Non-pigmented ciliary epithelial cell (primary cell): ENCODE data around the gene CNFN.

Experiments used
- DNase-seq: peaks from one replicate; pipeline ENCODE4 v3.0.0-alpha.2; 2010; ENCODE audit warnings: low read depth

Gene CNFN

GRCh38 chr19:42409477-42409876 lies 19.4 kb upstream of the CNFN start:
- no peak for DNase-seq

GRCh38 chr19:42407816-42408175 lies 17.7 kb upstream of the CNFN start:
- no peak for DNase-seq

- no peak for DNase-seq
Observed at GRCh38 chr19:42407085-42407815, 17.2 kb upstream of the CNFN start.

- no peak for DNase-seq
Observed at GRCh38 chr19:42406111-42406510, 16.0 kb upstream of the CNFN start.

GRCh38 chr19:42403586-42403985 lies 13.5 kb upstream of the CNFN start:
- DNase-seq = no peak

GRCh38 chr19:42402376-42403116 lies 12.4 kb upstream of the CNFN start:
- no peak for DNase-seq

- DNase-seq = no peak
Observed at GRCh38 chr19:42401365-42402303, 11.5 kb upstream of the CNFN start.

GRCh38 chr19:42400404-42400803 lies 10.3 kb upstream of the CNFN start:
- no peak for DNase-seq

- no peak for DNase-seq
Observed at GRCh38 chr19:42397263-42398166, 7.4 kb upstream of the CNFN start.

- DNase-seq = peak; percentile 98
Observed at GRCh38 chr19:42396381-42397262, 6.5 kb upstream of the CNFN start.

GRCh38 chr19:42394751-42395150 lies 4.7 kb upstream of the CNFN start:
- no peak for DNase-seq

GRCh38 chr19:42392165-42392564 lies 2.1 kb upstream of the CNFN start:
- DNase-seq = no peak

GRCh38 chr19:42388851-42389489 lies 1.1 kb downstream of the CNFN start:
- DNase-seq = no peak

GRCh38 chr19:42386974-42387707 lies 3.0 kb downstream of the CNFN start:
- no peak for DNase-seq

GRCh38 chr19:42380155-42380554 lies 9.9 kb downstream of the CNFN start:
- no peak for DNase-seq

- DNase-seq = no peak
Observed at GRCh38 chr19:42378225-42379215, 11.6 kb downstream of the CNFN start.

GRCh38 chr19:42376177-42376555 lies 13.9 kb downstream of the CNFN start:
- no peak for DNase-seq
